Transverse colon (tissue), 4 donors: ENCODE measurements around the gene C12orf75. TPM values are rescaled to one million over a fixed set of nuclear protein-coding genes. Genes with fewer than 3 reads are reported as not detected.

Source experiments
- DNase-seq: peaks from one replicate; pipeline ENCODE4 v3.0.0-alpha.2; 2019
- H3K27ac ChIP-seq, 4 donors: fragments of 200-600 bp; sonication (generic); 2 replicates each; pipeline ENCODE4 v1.5.1; 2016 to 2018; ENCODE audit warnings: inconsistent platforms in 4 of 4
- H3K27me3 ChIP-seq: fragments of 200-600 bp; sonication (generic); 2 replicates; pipeline ENCODE4 v1.5.1; 2017; ENCODE audit warnings: inconsistent platforms
- H3K36me3 ChIP-seq, 4 donors: fragments of 200-600 bp; sonication (generic); 2 replicates each; pipeline ENCODE4 v1.5.1; 2017 to 2019; ENCODE audit warnings: inconsistent platforms in 4 of 4
- H3K4me1 ChIP-seq, 4 donors: fragments of 200-600 bp; sonication (generic); 2 replicates each; pipeline ENCODE4 v1.5.1; 2017 to 2020; ENCODE audit warnings: inconsistent platforms in 4 of 4
- H3K4me3 ChIP-seq, 4 donors: fragments of 200-600 bp; sonication (generic); 1 replicate in 1 of 4; 2 replicates in 3 of 4; pipeline versions ENCODE4 v1.5.1 to v1.6.1; 2017 to 2019; ENCODE audit warnings: inconsistent platforms in 4 of 4
- H3K9me3 ChIP-seq, 2 donors: fragments of 200-600 bp; sonication (generic); 2 replicates each; pipeline ENCODE4 v1.5.1; 2017 to 2019; ENCODE audit warnings: inconsistent platforms in 2 of 2
- EP300 ChIP-seq: sonication (generic); formaldehyde crosslinking; IDR thresholded peaks from one replicate; pipeline ENCODE4 v1.6.1; 2017; ENCODE audit warnings: antibody characterized with exemption, low read depth
- POLR2A ChIP-seq: fragments of 450-650 bp; IDR thresholded peaks from one replicate; pipeline ENCODE4 v1.6.1; 2016; ENCODE audit warnings: antibody characterized with exemption, mild to moderate bottlenecking, moderate library complexity
- POLR2AphosphoS5 ChIP-seq, 3 donors: sonication (generic); formaldehyde crosslinking; IDR thresholded peaks; one replicate each; pipeline ENCODE4 v1.6.1; 2016; ENCODE audit warnings: antibody characterized with exemption in 3 of 3
- whole genome bisulfite sequencing, 2 donors: methylation state at CpG; one replicate each; pipeline ENCODE4 v1.1.5; 2018; ENCODE audit warnings: low coverage in 1 of 2; 5-methylcytosine and 5-hydroxymethylcytosine counted together
- in situ Hi-C, 4 donors: fragments of 200-750 bp; cut with MboI; loops; one replicate each; pipeline versions ENCODE4 v1.15.0 to v1.15.1; 2017; ENCODE audit warnings: low sequenced_read_pairs in 3 of 4, low pct_ligation_motif_present in 1 of 4, low pct_unique_long_range_greater_than_20kb in 1 of 4
- intact Hi-C: fragments of 100-400 bp; cut with DNase I; formaldehyde crosslinking; loops from one replicate; pipeline ENCODE4 v1.15.1; 2023; ENCODE audit warnings: low total_unique reads
- total RNA-seq, 4 donors: library from RNA; depleted of rRNA; stranded (reverse); fragments of >200 nt; gene quantifications; one replicate each; pipeline ENCODE4 v1.1.0, GENCODE V29; 2016
- TF ChIP-seq, protein P1 (sequence below), 5 experiments: fragments of 200-600 bp in 3 of 5; fragments of 450-650 bp in 2 of 5; sonication (generic) in 3 of 5; IDR thresholded peaks; 1 replicate in 2 of 5; 2 replicates in 3 of 5; pipeline ENCODE4 v1.5.1; 2016 to 2017; ENCODE audit warnings: antibody characterized with exemption in 5 of 5, inconsistent platforms in 3 of 5, mild to moderate bottlenecking in 2 of 5, moderate library complexity in 1 of 5

Gene C12orf75
- total RNA-seq, 4 donors from 2014 or later: 14.1 to 120 (median 70.6) TPM

DNA sequence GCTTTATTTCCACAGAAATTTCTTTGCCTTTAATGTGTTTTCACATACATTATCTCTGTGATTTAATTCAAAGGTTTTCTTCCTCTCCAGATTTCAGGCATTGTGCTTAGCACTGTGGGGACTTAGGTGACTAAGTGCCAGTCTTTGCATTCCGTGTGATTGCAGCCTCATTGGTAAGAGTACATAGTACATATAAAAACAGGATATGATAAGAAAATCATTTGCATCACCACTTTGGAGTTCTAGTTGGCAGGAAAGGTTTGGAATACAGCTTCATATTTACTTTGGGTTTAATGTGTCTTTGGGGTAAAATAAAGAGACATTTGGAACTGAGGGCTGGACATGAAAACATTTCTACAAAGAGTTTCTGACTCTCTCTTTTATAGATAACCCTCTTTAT lies 37.8 kb upstream of the C12orf75 start:
- 36 to 38% methylated on average over 1 of the region's 1 CpG for WGBS, 2 donors
- H3K27ac ChIP-seq: no peak overlapping the region

DNA sequence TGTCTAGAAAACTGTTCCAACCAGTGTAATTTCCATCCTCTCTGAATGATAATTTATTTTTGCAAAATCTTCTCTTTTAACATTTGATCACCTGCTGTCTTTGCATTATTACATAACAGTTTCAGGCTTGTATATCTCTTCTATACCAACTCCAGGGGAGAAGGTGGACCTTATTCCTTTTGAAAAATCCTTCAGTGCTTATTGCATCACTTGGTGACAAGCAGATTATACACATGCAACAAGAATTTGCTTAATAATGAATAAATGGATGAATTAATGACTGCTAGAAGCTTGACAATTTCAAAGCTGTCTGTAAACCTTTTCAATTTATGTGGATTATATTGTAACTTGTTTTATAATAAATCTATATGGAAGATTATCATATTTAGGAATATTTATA lies 37.3 kb upstream of the C12orf75 start:
- no peak overlapping the region for H3K27ac ChIP-seq
- H3K9me3 ChIP-seq: peaks cover 0 to 2% of the 10 kb centered on the region in 2 donors
- H3K27me3 ChIP-seq: no peaks in the 10 kb centered on the region
- in situ Hi-C loops (no loop called here), intact Hi-C loops (no loop called here)
- H3K4me1 ChIP-seq: no peaks in the 10 kb centered on the region
- DNase-seq: no peak
- no peak overlapping the region for H3K4me3 ChIP-seq
- H3K36me3 ChIP-seq: no peaks in the 10 kb centered on the region
- TF ChIP-seq, protein P1, sequence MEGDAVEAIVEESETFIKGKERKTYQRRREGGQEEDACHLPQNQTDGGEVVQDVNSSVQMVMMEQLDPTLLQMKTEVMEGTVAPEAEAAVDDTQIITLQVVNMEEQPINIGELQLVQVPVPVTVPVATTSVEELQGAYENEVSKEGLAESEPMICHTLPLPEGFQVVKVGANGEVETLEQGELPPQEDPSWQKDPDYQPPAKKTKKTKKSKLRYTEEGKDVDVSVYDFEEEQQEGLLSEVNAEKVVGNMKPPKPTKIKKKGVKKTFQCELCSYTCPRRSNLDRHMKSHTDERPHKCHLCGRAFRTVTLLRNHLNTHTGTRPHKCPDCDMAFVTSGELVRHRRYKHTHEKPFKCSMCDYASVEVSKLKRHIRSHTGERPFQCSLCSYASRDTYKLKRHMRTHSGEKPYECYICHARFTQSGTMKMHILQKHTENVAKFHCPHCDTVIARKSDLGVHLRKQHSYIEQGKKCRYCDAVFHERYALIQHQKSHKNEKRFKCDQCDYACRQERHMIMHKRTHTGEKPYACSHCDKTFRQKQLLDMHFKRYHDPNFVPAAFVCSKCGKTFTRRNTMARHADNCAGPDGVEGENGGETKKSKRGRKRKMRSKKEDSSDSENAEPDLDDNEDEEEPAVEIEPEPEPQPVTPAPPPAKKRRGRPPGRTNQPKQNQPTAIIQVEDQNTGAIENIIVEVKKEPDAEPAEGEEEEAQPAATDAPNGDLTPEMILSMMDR (IDR thresholded peaks at IDR 0.05): no peak
- no peak for TF ChIP-seq POLR2AphosphoS5 (IDR thresholded peaks at IDR 0.05)
- TF ChIP-seq POLR2A: no peak
- TF ChIP-seq EP300: no peak

More for the DNA sequence above, 37.8 kb upstream of the C12orf75 start:
- DNase-seq: no peak
- TF ChIP-seq POLR2A (no peak), EP300 (no peak), POLR2AphosphoS5 (IDR thresholded peaks at IDR 0.05) (no peak)
- TF ChIP-seq, protein P1 (IDR thresholded peaks at IDR 0.05): no peak
- H3K27me3 ChIP-seq: no peaks in the 10 kb centered on the region
- no peaks in the 10 kb centered on the region for H3K9me3 ChIP-seq
- in situ Hi-C loops: no loop called here
- H3K4me1 ChIP-seq: no peaks in the 10 kb centered on the region
- no peaks in the 10 kb centered on the region for H3K36me3 ChIP-seq
- intact Hi-C loops: no loop called here
- H3K4me3 ChIP-seq: no peak overlapping the region

DNA sequence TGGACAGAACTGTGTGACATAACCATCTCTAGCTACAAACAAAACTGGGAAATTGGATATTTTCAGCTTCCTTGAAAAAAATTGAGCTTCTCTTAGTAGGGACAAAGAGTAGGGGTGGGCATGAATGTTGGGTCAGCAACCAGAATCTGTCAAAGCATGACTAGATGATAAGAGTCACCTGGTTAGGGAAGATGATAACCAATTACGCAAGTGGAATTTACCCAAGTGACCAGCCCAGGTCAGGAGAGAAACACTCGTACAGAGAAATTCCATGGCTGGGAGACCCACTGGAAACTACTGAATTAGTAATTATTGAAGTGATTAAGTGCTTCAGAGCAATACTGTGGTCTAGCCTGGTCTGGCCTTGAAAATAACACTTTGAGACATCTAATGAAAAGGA lies 36.3 kb upstream of the C12orf75 start:
- Histone ChIP-seq H3K36me3 (no peaks in the 10 kb centered on the region), H3K27me3 (no peaks in the 10 kb centered on the region), H3K4me1 (no peaks in the 10 kb centered on the region), H3K27ac (no peak overlapping the region), H3K4me3 (no peak overlapping the region), H3K9me3 (peaks cover 0 to 5% of the 10 kb centered on the region in 2 donors)
- intact Hi-C loops (no loop called here), in situ Hi-C loops (no loop called here)
- TF ChIP-seq, protein P1 (IDR thresholded peaks at IDR 0.05): no peak
- TF ChIP-seq POLR2A (no peak), POLR2AphosphoS5 (IDR thresholded peaks at IDR 0.05) (no peak), EP300 (no peak)
- 80 to 85% methylated on average over 1 to 2 of the region's 2 CpGs for WGBS, 2 donors
- DNase-seq: no peak

DNA sequence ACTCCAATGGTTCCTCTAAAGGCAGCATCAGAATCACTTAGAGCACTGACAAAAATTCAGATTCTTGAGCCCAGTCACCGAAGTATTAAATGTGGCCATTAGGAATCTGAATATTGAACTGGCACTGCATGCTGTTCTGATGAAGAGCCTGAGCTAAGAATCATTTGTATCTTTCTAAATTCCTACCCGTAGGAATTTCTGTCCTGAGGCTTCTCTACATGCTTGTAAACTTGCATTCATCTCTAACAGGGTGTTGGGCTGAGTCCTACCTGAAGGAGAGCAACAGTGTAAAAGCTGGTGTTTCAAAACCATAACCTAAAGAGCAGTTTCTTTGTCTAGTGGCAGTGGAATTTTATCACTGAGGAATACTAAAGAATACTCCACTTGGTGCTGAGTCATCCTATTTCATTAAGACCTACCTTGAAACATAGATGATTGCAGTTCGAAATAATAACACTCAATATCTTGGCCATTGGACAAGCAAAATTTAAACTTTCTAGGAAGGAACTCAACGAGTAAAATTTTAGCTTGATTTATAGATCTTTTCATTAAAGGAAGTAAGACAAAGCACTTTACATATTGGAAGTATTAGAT lies 35.5 kb upstream of the C12orf75 start:
- H3K9me3 ChIP-seq: peaks cover 0 to 5% of the 10 kb centered on the region in 2 donors
- no peaks in the 10 kb centered on the region for H3K4me1 ChIP-seq
- no peaks in the 10 kb centered on the region for H3K36me3 ChIP-seq
- no peak overlapping the region for H3K27ac ChIP-seq
- no peak for DNase-seq
- H3K4me3 ChIP-seq: no peak overlapping the region
- TF ChIP-seq POLR2AphosphoS5 (IDR thresholded peaks at IDR 0.05): no peak
- TF ChIP-seq, protein P1 (IDR thresholded peaks at IDR 0.05): no peak
- no peak for TF ChIP-seq POLR2A
- in situ Hi-C loops (no loop called here), intact Hi-C loops (no loop called here)
- 75 to 79% methylated on average over 2 to 4 of the region's 4 CpGs for WGBS, 2 donors
- H3K27me3 ChIP-seq: no peaks in the 10 kb centered on the region
